Gastroesophageal sphincter (tissue), 4 donors: ENCODE measurements around the gene HSD17B14. TPM values are rescaled to one million over a fixed set of nuclear protein-coding genes. Genes with fewer than 3 reads are reported as not detected.

Experiments
- ATAC-seq: fragments of 150-250 bp; one replicate; pipeline ENCODE4 v1.9.1; 2016; ENCODE audit warnings: mild to moderate bottlenecking, moderate library complexity
- H3K27ac ChIP-seq, 4 donors: fragments of 200-600 bp; sonication (generic) in 3 of 4; 1 replicate in 3 of 4; 2 replicates in 1 of 4; pipeline ENCODE4 v1.5.1; 2016 to 2019
- H3K27me3 ChIP-seq: fragments of 200-600 bp; sonication (generic); one replicate; pipeline ENCODE4 v1.5.1; 2019
- H3K36me3 ChIP-seq, 2 donors: fragments of 200-600 bp; sonication (generic); one replicate each; pipeline ENCODE4 v1.5.1; 2019; ENCODE audit warnings: control low read depth in 1 of 2
- H3K4me1 ChIP-seq, 3 donors: fragments of 200-600 bp; sonication (generic); 1 replicate in 2 of 3; 2 replicates in 1 of 3; pipeline ENCODE4 v1.5.1; 2016 to 2019; ENCODE audit warnings: control low read depth in 2 of 3
- H3K4me3 ChIP-seq, 2 donors: fragments of 200-600 bp; sonication (generic); one replicate each; pipeline ENCODE4 v1.5.1; 2019; ENCODE audit warnings: mild to moderate bottlenecking in 1 of 2, moderate library complexity in 1 of 2
- H3K9me3 ChIP-seq, 3 donors: fragments of 200-600 bp; sonication (generic); one replicate each; pipeline ENCODE4 v1.5.1; 2017 to 2019; ENCODE audit warnings: control low read depth in 2 of 3
- CTCF ChIP-seq, 4 experiments: fragments of 200-600 bp in 2 of 4; fragments of 450-650 bp in 2 of 4; sonication (generic) in 1 of 4; IDR thresholded peaks; one replicate each; pipeline ENCODE4 v1.5.1; 2017 to 2019; ENCODE audit warnings: antibody characterized with exemption in 4 of 4, mild to moderate bottlenecking in 2 of 4, moderate library complexity in 2 of 4
- EP300 ChIP-seq: sonication (generic); formaldehyde crosslinking; IDR thresholded peaks from one replicate; pipeline ENCODE4 v1.6.1; 2017; ENCODE audit warnings: antibody characterized with exemption, mild to moderate bottlenecking
- POLR2A ChIP-seq, 2 donors: fragments of 450-650 bp; IDR thresholded peaks; one replicate each; pipeline ENCODE4 v1.6.1; 2017; ENCODE audit warnings: antibody characterized with exemption in 2 of 2, mild to moderate bottlenecking in 2 of 2, moderate library complexity in 1 of 2
- POLR2AphosphoS5 ChIP-seq: sonication (generic); formaldehyde crosslinking; IDR thresholded peaks from one replicate; pipeline ENCODE4 v1.6.1; 2017; ENCODE audit warnings: antibody characterized with exemption
- WGBS, 2 donors: methylation state at CpG; one replicate each; pipeline ENCODE4 v1.1.5; 2018; ENCODE audit warnings: low coverage in 1 of 2; 5-methylcytosine and 5-hydroxymethylcytosine counted together
- total RNA-seq, 4 donors: library from RNA; depleted of rRNA; stranded (reverse); fragments of >200 nt; gene quantifications; one replicate each; pipeline ENCODE4 v1.1.0, GENCODE V29; 2016

HSD17B14 gene
- total RNA-seq, 4 donors from 2014 or later: 5.3 to 12.5 (median 8.2) TPM

GRCh38 chr19:48779636-48780035, 56.7 kb downstream of the HSD17B14 start:
- Histone ChIP-seq H3K27ac (no peak overlapping the region), H3K36me3 (no peaks in the 10 kb centered on the region), H3K27me3 (no peaks in the 10 kb centered on the region), H3K4me3 (no peak overlapping the region), H3K9me3 (no peaks in the 10 kb centered on the region), H3K4me1 (peaks cover 0 to 14% (median 7%) of the 10 kb centered on the region in 3 donors)
- TF ChIP-seq POLR2AphosphoS5: no peak
- no peak for TF ChIP-seq CTCF (IDR thresholded peaks at IDR 0.05)
- no peak for TF ChIP-seq EP300
- TF ChIP-seq POLR2A (IDR thresholded peaks at IDR 0.05): no peak
- ATAC-seq: no peak
- 56 to 67% methylated on average over 1 of the region's 1 CpG for WGBS, 2 donors

GRCh38 chr19:48777720-48778119, 58.6 kb downstream of the HSD17B14 start:
- Histone ChIP-seq H3K4me1 (peaks cover 0 to 11% (median 7%) of the 10 kb centered on the region in 3 donors), H3K27ac (no peak overlapping the region), H3K27me3 (no peaks in the 10 kb centered on the region), H3K4me3 (no peak overlapping the region), H3K9me3 (no peaks in the 10 kb centered on the region), H3K36me3 (no peaks in the 10 kb centered on the region)
- ATAC-seq: no peak
- WGBS, 2 donors: 81% methylated on average over 9 of the region's 12 CpGs; no CpG with 5 or more reads in 1 of the 2 donors
- TF ChIP-seq CTCF (IDR thresholded peaks at IDR 0.05) (no peak), POLR2A (IDR thresholded peaks at IDR 0.05) (no peak), EP300 (no peak), POLR2AphosphoS5 (no peak)

- no peak overlapping the region for H3K27ac ChIP-seq
- no peaks in the 10 kb centered on the region for H3K27me3 ChIP-seq
- no peak overlapping the region for H3K4me3 ChIP-seq
- H3K4me1 ChIP-seq: peaks cover 0 to 5% (median 4%) of the 10 kb centered on the region in 3 donors
- 90 to 96% methylated on average over 2 to 5 of the region's 5 CpGs for WGBS, 2 donors
- ATAC-seq: no peak
- no peak for TF ChIP-seq CTCF (IDR thresholded peaks at IDR 0.05)
- TF ChIP-seq POLR2AphosphoS5: no peak
- TF ChIP-seq EP300: no peak
- TF ChIP-seq POLR2A (IDR thresholded peaks at IDR 0.05): no peak
- H3K36me3 ChIP-seq: no peaks in the 10 kb centered on the region
- no peaks in the 10 kb centered on the region for H3K9me3 ChIP-seq
These were observed 59.2 kb downstream of the HSD17B14 start for GRCh38 chr19:48777139-48777538.

GRCh38 chr19:48772503-48772953, 63.8 kb downstream of the HSD17B14 start:
- H3K4me3 ChIP-seq: no peak overlapping the region
- peaks cover 18% of the 10 kb centered on the region for H3K27me3 ChIP-seq
- 73 to 87% methylated on average over 4 to 13 of the region's 13 CpGs for WGBS, 2 donors
- no peaks in the 10 kb centered on the region for H3K4me1 ChIP-seq
- TF ChIP-seq POLR2AphosphoS5 (no peak), CTCF (IDR thresholded peaks at IDR 0.05) (no peak), POLR2A (IDR thresholded peaks at IDR 0.05) (no peak), EP300 (no peak)
- no peak for ATAC-seq
- H3K27ac ChIP-seq: no peak overlapping the region
- H3K9me3 ChIP-seq: no peaks in the 10 kb centered on the region
- no peaks in the 10 kb centered on the region for H3K36me3 ChIP-seq

GRCh38 chr19:48770734-48771472, 65.4 kb downstream of the HSD17B14 start:
- no peaks in the 10 kb centered on the region for H3K9me3 ChIP-seq
- no peak overlapping the region for H3K4me3 ChIP-seq
- peaks cover 18% of the 10 kb centered on the region for H3K27me3 ChIP-seq
- TF ChIP-seq POLR2AphosphoS5 (no peak), EP300 (no peak), POLR2A (IDR thresholded peaks at IDR 0.05) (no peak), CTCF (IDR thresholded peaks at IDR 0.05) (no peak)
- ATAC-seq: no peak
- no peak overlapping the region for H3K27ac ChIP-seq
- no peaks in the 10 kb centered on the region for H3K36me3 ChIP-seq
- WGBS, 2 donors: 44 to 79% methylated on average over 4 to 13 of the region's 20 CpGs
- no peaks in the 10 kb centered on the region for H3K4me1 ChIP-seq
